T47D (cell line): ENCODE results near the gene MAMDC4.
"Not testable (repeated sequence)": the region's sequence is repeated elsewhere in the genome, so short reads cannot be mapped to it uniquely, and the experiment has no call there.

Experiments
- DNase-seq, 2 experiments: peaks; one replicate each; pipeline versions ENCODE4 v3.0.0 to v3.0.0-alpha.2; 2011 to 2012; ENCODE audit warnings: low read depth in 1 of 2, low spot score in 1 of 2
- JUND ChIP-seq: IDR thresholded peaks from 2 replicates; pipeline ENCODE4 v1.6.1; 2012; ENCODE audit warnings: low read depth
- in situ Hi-C: cut with HindIII; loops from 2 replicates; pipeline ENCODE4 v1.10.0; 2016; ENCODE audit warnings: low sequenced_read_pairs, low pct_unique_long_range_greater_than_20kb

MAMDC4 gene

GRCh38 chr9:136875155-136875554, 23.0 kb downstream of the MAMDC4 start:
- in situ Hi-C loops = no loop called here
- no peak for DNase-seq
- no peak for TF ChIP-seq JUND

- no peak for TF ChIP-seq JUND
- DNase-seq = no peak
- in situ Hi-C loops = no loop called here
Measured at GRCh38 chr9:136876476-136876875, 24.3 kb downstream of the MAMDC4 start.

- peak in 1 of 2 experiments; percentile 34 for DNase-seq
- no peak for TF ChIP-seq JUND
- in situ Hi-C loops = loop anchor here (10.0 kb wide), 1 partner anchor 54 kb away; no protein-coding TSS in a partner anchor
Measured at GRCh38 chr9:136880651-136881050, 28.5 kb downstream of the MAMDC4 start.

GRCh38 chr9:136881691-136882108, 29.6 kb downstream of the MAMDC4 start:
- DNase-seq = peak in 1 of 2 experiments; percentile 54
- no peak for TF ChIP-seq JUND
- in situ Hi-C loops = loop anchor here (10.0 kb wide), 1 partner anchor 53 kb away; no protein-coding TSS in a partner anchor

- TF ChIP-seq JUND = no peak
- in situ Hi-C loops = loop anchor here (10.0 kb wide), 1 partner anchor 52 kb away; no protein-coding TSS in a partner anchor
- no peak for DNase-seq
Measured at GRCh38 chr9:136882109-136882946, 30.2 kb downstream of the MAMDC4 start.

GRCh38 chr9:136882947-136883283, 30.8 kb downstream of the MAMDC4 start:
- in situ Hi-C loops = loop anchor here (10.0 kb wide), 1 partner anchor 52 kb away; no protein-coding TSS in a partner anchor
- not testable (repeated sequence) for DNase-seq

- DNase-seq = not testable (repeated sequence)
- in situ Hi-C loops = loop anchor here (10.0 kb wide), 1 partner anchor 51 kb away; no protein-coding TSS in a partner anchor
Measured at GRCh38 chr9:136883670-136884069, 31.5 kb downstream of the MAMDC4 start.

- in situ Hi-C loops = loop anchor here (10.0 kb wide), 1 partner anchor 49 kb away; no protein-coding TSS in a partner anchor
- DNase-seq = peak; percentile 100
Measured at GRCh38 chr9:136885950-136886578, 33.9 kb downstream of the MAMDC4 start, which contains the start of gene TRAF2. Gene TRAF2 (plus strand): TSS chr9:136886516. CDS start chr9:136898741, 12,225 bp downstream.

GRCh38 chr9:136886610-136887597, 34.8 kb downstream of the MAMDC4 start:
- no peak for TF ChIP-seq JUND
- in situ Hi-C loops = loop anchor here (10.0 kb wide), 1 partner anchor 48 kb away; no protein-coding TSS in a partner anchor
- DNase-seq = no peak

More at GRCh38 chr9:136885950-136886578, 33.9 kb downstream of the MAMDC4 start, which contains the start of gene TRAF2:
- TF ChIP-seq JUND = no peak

GRCh38 chr9:136888454-136888853, 36.3 kb downstream of the MAMDC4 start:
- in situ Hi-C loops = loop anchor here (10.0 kb wide), 1 partner anchor 46 kb away; no protein-coding TSS in a partner anchor

GRCh38 chr9:136889858-136890257, 37.7 kb downstream of the MAMDC4 start:
- no peak for TF ChIP-seq JUND
- in situ Hi-C loops = loop anchor here (10.0 kb wide), 1 partner anchor 45 kb away; no protein-coding TSS in a partner anchor
- DNase-seq = no peak

More at GRCh38 chr9:136888454-136888853, 36.3 kb downstream of the MAMDC4 start:
- TF ChIP-seq JUND = no peak
- no peak for DNase-seq

GRCh38 chr9:136890661-136891060, 38.5 kb downstream of the MAMDC4 start:
- no peak for TF ChIP-seq JUND
- no peak for DNase-seq
- in situ Hi-C loops = no loop called here
